Stimulated activated CD8-positive, alpha-beta memory T cell treated with anti-CD3 and anti-CD28 coated beads, Interleukin-12 subunit alpha, Interleukin-12 subunit beta, amount 100 ng/mL, for 4 hours (primary cell): ENCODE data around the gene RPUSD2.

ENCODE experiments used
- DNase-seq: peaks from one replicate; pipeline ENCODE4 v3.0.0-alpha.2; 2020; ENCODE audit warnings: low read depth

Gene RPUSD2

DNA sequence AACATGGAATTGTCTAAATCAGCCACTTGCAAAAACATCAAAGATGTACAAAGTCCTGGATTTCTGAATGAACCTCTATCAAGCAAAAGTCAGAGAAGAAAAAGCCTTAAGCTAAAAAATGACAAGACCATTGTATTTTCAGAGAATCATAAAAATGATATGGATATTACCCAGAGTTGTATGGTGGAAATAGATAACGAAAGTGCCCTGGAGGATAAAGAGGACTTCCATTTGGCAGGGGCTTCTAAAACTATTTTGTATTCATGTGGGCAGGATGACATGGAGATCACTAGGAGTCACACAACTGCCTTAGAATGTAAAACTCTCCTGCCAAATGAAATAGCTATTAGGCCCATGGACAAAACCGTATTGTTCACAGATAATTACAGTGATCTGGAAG lies 54.3 kb downstream of the RPUSD2 start:
- DNase-seq, result no peak
